Measurements from ENCODE around the gene SCAPER. TPM values are rescaled to one million over a fixed set of nuclear protein-coding genes. Genes with fewer than 3 reads are reported as not detected.
A peak's percentile ranks its signal among the peaks of the same experiment; 100 is the strongest.

SCAPER gene
- total and polyA plus RNA-seq, 2 of the 4 experiments (the other 2 are of a cell fraction) = 2.9 to 9.7 TPM

DNA sequence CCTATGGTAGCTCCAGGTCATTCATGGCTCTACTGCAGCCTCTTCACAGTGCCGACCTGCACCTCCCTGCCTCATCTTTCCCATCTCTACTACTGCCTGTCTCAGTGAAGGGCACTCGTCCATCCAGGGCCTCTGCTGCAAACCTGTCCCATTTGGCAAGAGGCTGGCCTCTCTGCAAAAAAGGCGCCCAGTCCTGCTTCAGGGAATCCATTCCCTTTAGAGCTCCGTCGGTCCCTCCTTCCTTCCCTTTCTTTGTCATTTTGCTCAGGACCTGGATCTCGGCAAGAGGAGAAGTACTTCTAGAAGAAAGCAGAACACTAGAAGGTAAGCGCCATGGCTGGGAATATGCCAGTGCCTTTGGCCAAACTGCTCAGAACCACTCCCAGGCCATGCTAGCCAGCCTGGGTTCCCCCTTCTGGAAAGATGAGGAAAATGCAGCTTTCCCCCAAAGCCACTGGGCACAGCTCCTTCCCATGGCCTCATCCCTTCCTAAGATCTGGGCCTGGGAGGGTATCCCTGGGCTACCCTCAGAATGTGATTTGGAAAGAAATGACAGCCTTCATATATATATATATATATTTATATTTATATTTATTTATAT is 575.0 kb downstream of the SCAPER start:
- Histone ChIP-seq H3K4me3 (ENCODE audit: insufficient read depth, low read depth, low read length) (no peak overlapping the region), H2AFZ (replicated peaks; ENCODE audit: low read length, poor library complexity) (peak overlapping the region; percentile 26), H3K9me3 (ENCODE audit: control insufficient read depth, insufficient read depth, low read length) (no peaks in the 10 kb centered on the region), H3K27ac (ENCODE audit: insufficient read depth, low read length) (no peak overlapping the region), H2AK5ac (ENCODE audit: low read depth, low read length) (no peak overlapping the region; the same call in 1 of the 2 replicates), H2BK15ac (ENCODE audit: low read depth, low read length) (no peak overlapping the region), H3K79me1 (ENCODE audit: low read depth in 1 of 2, low read length in 2 of 2) (no peaks in the 10 kb centered on the region), H3K4ac (ENCODE audit: low read depth, low read length) (no peak overlapping the region), H3K36me3 (ENCODE audit: control insufficient read depth, insufficient read depth, low read length) (no peaks in the 10 kb centered on the region), H4K5ac (ENCODE audit: low read depth, low read length) (no peak overlapping the region), H2BK5ac (ENCODE audit: low read depth, low read length, poor library complexity, severe bottlenecking) (no peak overlapping the region), H2BK120ac (ENCODE audit: low read depth, low read length) (no peak overlapping the region), H4K20me1 (ENCODE audit: insufficient read depth, low read length) (no peaks in the 10 kb centered on the region), H3K18ac (ENCODE audit: low read depth, low read length) (no peak overlapping the region), H2AK9ac (replicated peaks; ENCODE audit: low read depth, low read length, poor library complexity) (peak overlapping the region; percentile 17), H4K8ac (ENCODE audit: low read depth in 2 of 2, low read length in 2 of 2) (no peak overlapping the region), H2BK20ac (ENCODE audit: low read depth, low read length) (no peak overlapping the region), H3K56ac (ENCODE audit: extremely low read depth, insufficient read depth, low read length) (no peak overlapping the region), H3K14ac (replicated peaks; ENCODE audit: low read depth, low read length) (no peak overlapping the region), H3K9me1 (ENCODE audit: insufficient read depth, low read length) (peaks cover 3% of the 10 kb centered on the region; the same call in 1 of the 2 replicates), H3K27me3 (ENCODE audit: control insufficient read depth, insufficient read depth, low read length) (peaks cover 3% of the 10 kb centered on the region; the same call in 1 of the 2 replicates), H3K4me2 (ENCODE audit: low read depth, low read length) (no peak overlapping the region), H3K23ac (ENCODE audit: low read depth, low read length) (no peak overlapping the region), H4K91ac (ENCODE audit: insufficient read depth, low read depth, low read length) (no peak overlapping the region), H3K4me1 (ENCODE audit: control insufficient read depth, insufficient read depth, low read length) (peaks cover 6% of the 10 kb centered on the region; the same call in 1 of the 2 replicates), H3K9ac (ENCODE audit: low read depth, low read length) (no peak overlapping the region)
- CTCF ChIA-PET = interaction anchor here (0.7 to 1.6 kb wide), 3 partner anchors 90 to 139 kb away, joined by 3 to 4 read pairs (median 3); no protein-coding TSS in a partner anchor
- POLR2A ChIA-PET (ENCODE audit: unreplicated experiment) = interaction anchor here (0.6 kb wide), 1 partner anchor 607 kb away, joined by 5 read pairs; a partner anchor contains a TSS
- WGBS, 2 experiments (ENCODE audit: extremely low coverage in 2 of 2, insufficient read length in 1 of 2) = 59% methylated on average over 4 of the region's 7 CpGs; no CpG with 5 or more reads in 1 of the 2 experiments
- intact Hi-C loops (cut with micrococcal nuclease) = loop anchor here (1.0 kb wide), 1 partner anchor 140 kb away; no protein-coding TSS in a partner anchor
- TF ChIP-seq RAD21 (IDR thresholded peaks at IDR 0.05; ENCODE audit: low read length) (peak; percentile 52), SMC3 (IDR thresholded peaks at IDR 0.05; ENCODE audit: low read depth, low read length) (peak; percentile 55), FOS (IDR thresholded peaks at IDR 0.05; ENCODE audit: low read depth, low read length) (no peak)
- TF ChIP-seq, protein P1, sequence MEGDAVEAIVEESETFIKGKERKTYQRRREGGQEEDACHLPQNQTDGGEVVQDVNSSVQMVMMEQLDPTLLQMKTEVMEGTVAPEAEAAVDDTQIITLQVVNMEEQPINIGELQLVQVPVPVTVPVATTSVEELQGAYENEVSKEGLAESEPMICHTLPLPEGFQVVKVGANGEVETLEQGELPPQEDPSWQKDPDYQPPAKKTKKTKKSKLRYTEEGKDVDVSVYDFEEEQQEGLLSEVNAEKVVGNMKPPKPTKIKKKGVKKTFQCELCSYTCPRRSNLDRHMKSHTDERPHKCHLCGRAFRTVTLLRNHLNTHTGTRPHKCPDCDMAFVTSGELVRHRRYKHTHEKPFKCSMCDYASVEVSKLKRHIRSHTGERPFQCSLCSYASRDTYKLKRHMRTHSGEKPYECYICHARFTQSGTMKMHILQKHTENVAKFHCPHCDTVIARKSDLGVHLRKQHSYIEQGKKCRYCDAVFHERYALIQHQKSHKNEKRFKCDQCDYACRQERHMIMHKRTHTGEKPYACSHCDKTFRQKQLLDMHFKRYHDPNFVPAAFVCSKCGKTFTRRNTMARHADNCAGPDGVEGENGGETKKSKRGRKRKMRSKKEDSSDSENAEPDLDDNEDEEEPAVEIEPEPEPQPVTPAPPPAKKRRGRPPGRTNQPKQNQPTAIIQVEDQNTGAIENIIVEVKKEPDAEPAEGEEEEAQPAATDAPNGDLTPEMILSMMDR (conservative IDR thresholded peaks at IDR 0.05; ENCODE audit: low read depth, low read length) = peak; percentile 56
- dilution Hi-C loops (cut with HindIII; ENCODE audit: low sequenced_read_pairs, unreplicated experiment) = no loop called here
- ATAC-seq (ENCODE audit: low read depth) (peak; percentile 73), DNase-seq (peak; percentile 46)
- no TSS peak for BruUV-seq (replicated peaks)
- in situ Hi-C loops (cut with MboI; ENCODE audit: low sequenced_read_pairs) = loop anchor here (5.0 kb wide), 1 partner anchor 133 kb away; no protein-coding TSS in a partner anchor
